K562 (cell line): ENCODE data around the gene CYTH4. TPM values are rescaled to one million over a fixed set of nuclear protein-coding genes. Genes with fewer than 3 reads are reported as not detected.

Experiments used
- ARID1B ChIP-seq: fragments of 450-650 bp; IDR thresholded peaks from 2 replicates; pipeline ENCODE4 v1.6.1; 2016; ENCODE audit warnings: antibody characterized with exemption, mild to moderate bottlenecking, inconsistent platforms
- CBX2 ChIP-seq: fragments of 200-600 bp; sonication (generic); IDR thresholded peaks from one replicate; pipeline ENCODE4 v1.6.1; 2012; ENCODE audit warnings: mild to moderate bottlenecking, low read length, inconsistent platforms; ENCODE audit not compliant: insufficient read depth, poor library complexity, severe bottlenecking
- ESRRB ChIP-seq: fragments of 250-450 bp; sonication (Bioruptor Pico); IDR thresholded peaks from 2 replicates; pipeline ENCODE4 v1.5.0; 2020; ENCODE audit warnings: mild to moderate bottlenecking, moderate library complexity, borderline replicate concordance
- FOXK1 ChIP-seq: sonication (generic); formaldehyde crosslinking; IDR thresholded peaks from 2 replicates; pipeline ENCODE4 v1.8.0; 2022; ENCODE audit warnings: missing genetic modification reagents, mild to moderate bottlenecking, borderline replicate concordance
- HDAC1 ChIP-seq, 2 experiments: fragments of 450-650 bp; IDR thresholded peaks; 2 replicates each; pipeline ENCODE4 v1.6.1; 2016 to 2017; ENCODE audit warnings: inconsistent platforms in 1 of 2, mild to moderate bottlenecking in 1 of 2, moderate library complexity in 1 of 2
- HDGF ChIP-seq: fragments of 450-650 bp; IDR thresholded peaks from 2 replicates; pipeline ENCODE4 v1.6.1; 2016
- HES1 ChIP-seq: fragments of 450-650 bp; IDR thresholded peaks from 2 replicates; pipeline ENCODE4 v1.6.1; 2016; ENCODE audit warnings: low read depth, mild to moderate bottlenecking, moderate library complexity
- HNRNPUL1 ChIP-seq: fragments of 200-400 bp; formaldehyde crosslinking; IDR thresholded peaks from 2 replicates; pipeline ENCODE4 v1.6.1; 2017; ENCODE audit warnings: low read length
- JUND ChIP-seq, 2 experiments: IDR thresholded peaks; 2 replicates in 1 of 2; 3 replicates in 1 of 2; pipeline ENCODE4 v1.6.1; 2011; ENCODE audit warnings: borderline replicate concordance in 2 of 2, low read depth in 2 of 2, low read length in 2 of 2, improper control_type of control experiment in 1 of 2, missing biosample characterization in 1 of 2, missing genetic modification characterization in 1 of 2, missing genetic modification reagents in 1 of 2
- MAFK ChIP-seq: IDR thresholded peaks from 2 replicates; pipeline ENCODE4 v1.6.1; 2011; ENCODE audit warnings: low read length, improper control_type of control experiment
- MLX ChIP-seq, 2 experiments: fragments of 450-650 bp in 1 of 2; sonication (generic) in 1 of 2; formaldehyde crosslinking; conservative IDR thresholded peaks; 2 replicates each; pipeline versions ENCODE4 v1.4.0 to v1.8.1; 2020 to 2022; ENCODE audit warnings: mild to moderate bottlenecking in 1 of 2, missing genetic modification reagents in 1 of 2
- PTTG1 ChIP-seq: fragments of 450-650 bp; IDR thresholded peaks from 2 replicates; pipeline ENCODE4 v1.6.1; 2016; ENCODE audit warnings: low read depth, mild to moderate bottlenecking, missing genetic modification characterization, missing compliant biosample characterization
- RBFOX2 ChIP-seq: fragments of 200-400 bp; formaldehyde crosslinking; IDR thresholded peaks from 2 replicates; pipeline ENCODE4 v1.6.1; 2017; ENCODE audit warnings: low read depth, mild to moderate bottlenecking, low read length, moderate library complexity
- RHOXF2B ChIP-seq: fragments of 250-450 bp; sonication (Bioruptor Pico); conservative IDR thresholded peaks from 2 replicates; pipeline ENCODE4 v1.5.1; 2021
- SIX5 ChIP-seq, 2 experiments: IDR thresholded peaks; 2 replicates each; pipeline ENCODE4 v1.6.1; 2011; ENCODE audit warnings: low read length in 2 of 2, borderline replicate concordance in 1 of 2, low read depth in 1 of 2, mild to moderate bottlenecking in 1 of 2, moderate library complexity in 1 of 2; ENCODE audit not compliant: insufficient read depth in 1 of 2
- SPI1 ChIP-seq: IDR thresholded peaks from 2 replicates; pipeline ENCODE4 v1.6.1; 2011; ENCODE audit warnings: low read depth, low read length, control low read depth, borderline replicate concordance
- SRSF7 ChIP-seq: fragments of 200-400 bp; formaldehyde crosslinking; optimal IDR thresholded peaks from 2 replicates; pipeline ENCODE3; 2017; ENCODE audit warnings: mild to moderate bottlenecking, low read depth, low read length
- SUPT5H ChIP-seq: fragments of 450-650 bp; IDR thresholded peaks from 2 replicates; pipeline ENCODE4 v1.6.1; 2016
- TAL1 ChIP-seq: fragments of 450-650 bp; IDR thresholded peaks from 2 replicates; pipeline ENCODE4 v1.6.1; 2016; ENCODE audit warnings: mild to moderate bottlenecking
- TCF3 ChIP-seq: sonication (generic); formaldehyde crosslinking; IDR thresholded peaks from 2 replicates; pipeline ENCODE4 v1.4.0; 2020; ENCODE audit warnings: mild to moderate bottlenecking, missing genetic modification reagents
- TFAM ChIP-seq: fragments of 250-450 bp; sonication (Bioruptor Pico); conservative IDR thresholded peaks from 2 replicates; pipeline ENCODE4 v1.5.0; 2021; ENCODE audit warnings: mild to moderate bottlenecking, moderate library complexity
- TGIF2 ChIP-seq: sonication (generic); formaldehyde crosslinking; IDR thresholded peaks from 2 replicates; pipeline ENCODE4 v1.8.1; 2022; ENCODE audit warnings: mild to moderate bottlenecking, missing genetic modification reagents, moderate library complexity
- THAP12 ChIP-seq: fragments of 250-450 bp; sonication (Bioruptor Pico); IDR thresholded peaks from 2 replicates; pipeline ENCODE4 v1.9.0; 2021; ENCODE audit warnings: mild to moderate bottlenecking, inconsistent platforms
- ZNF140 ChIP-seq: fragments of 250-450 bp; sonication (Bioruptor Pico); IDR thresholded peaks from 2 replicates; pipeline ENCODE4 v1.8.0; 2021; ENCODE audit warnings: moderate library complexity, mild to moderate bottlenecking, inconsistent platforms
- ZNF583 ChIP-seq: fragments of 250-450 bp; sonication (Bioruptor Pico); IDR thresholded peaks from 2 replicates; pipeline ENCODE4 v1.4.0; 2020
- polyA plus RNA-seq, 8 experiments: library from polyadenylated mRNA; depleted of rRNA in 4 of 8; stranded (reverse) in 5 of 8; unstranded in 3 of 8; fragments of >200 nt; fragmentation: Nextera tagmentation in 2 of 8; fragmentation: Illumina TruSeq in 1 of 8; extraction: Ambion mirVana in 2 of 8; extraction: Trizol in 1 of 8; gene quantifications; 2 replicates each; pipeline versions ENCODE4 v1.2.1 to v1.2.3, GENCODE V29; 2011 to 2014; ENCODE audit warnings: inconsistent platforms in 1 of 8, missing spikeins in 1 of 8
- total RNA-seq, 7 experiments: library from RNA; depleted of rRNA in 6 of 7; stranded (reverse); fragments of >200 nt in 6 of 7; fragmentation: Illumina TruSeq in 2 of 7; extraction: Trizol in 2 of 7; gene quantifications; 2 replicates each; pipeline versions ENCODE4 v1.2.1 to v1.2.3, GENCODE V29; 2011 to 2021; ENCODE audit warnings: low replicate concordance in 1 of 7

The CYTH4 gene
- total and polyA plus RNA-seq, 9 of the 15 experiments (the other 6 are each of a cell fraction or from before 2014, with no cell fraction given) = 0.03 to 2.0 (median 0.61) TPM; not detected in 1

GRCh38 chr22:37242395-37242918 is 39.9 kb upstream of the CYTH4 start (continued):
- TF ChIP-seq CBX2 (no peak), TGIF2 (CRISPR knock-in tag) (no peak), SUPT5H (0 out of 2 replicates have a peak, but pooled peaks have one; percentile 44), MLX (CRISPR knock-in tag; conservative IDR thresholded peaks at IDR 0.05) (no peak), TFAM (no peak), TCF3 (CRISPR knock-in tag) (peak; percentile 91), TAL1 (peak; percentile 87), ZNF140 (CRISPR knock-in tag) (no peak), MAFK (no peak), HNRNPUL1 (no peak), HDGF (no peak), JUND (IDR thresholded peaks at IDR 0.05; ENCODE audit: borderline replicate concordance, low read depth, low read length) (peak; percentile 83), JUND (tag; IDR thresholded peaks at IDR 0.05; ENCODE audit: borderline replicate concordance, low read depth, low read length) (peak; percentile 67; the same call in 1 of the 3 replicates), HDAC1 (IDR thresholded peaks at IDR 0.05) (peak in 1 of 2 experiments; percentile 87; a peak in 2 of 4 replicates), HES1 (0 out of 2 replicates have a peak, but pooled peaks have one; percentile 19), FOXK1 (CRISPR knock-in tag) (no peak), THAP12 (CRISPR knock-in tag) (no peak), ESRRB (CRISPR knock-in tag) (no peak), PTTG1 (tag) (no peak), RHOXF2B (CRISPR knock-in tag) (no peak), SRSF7 (no peak), SPI1 (peak; percentile 96), RBFOX2 (peak; percentile 76), SIX5 (IDR thresholded peaks at IDR 0.05; ENCODE audit: borderline replicate concordance in 1 of 2, insufficient read depth in 1 of 2, low read depth in 1 of 2, low read length in 2 of 2) (no peak), ZNF583 (CRISPR knock-in tag) (0 out of 2 replicates have a peak, but pooled peaks have one; percentile 59), ARID1B (peak; percentile 94)
